HG03558 (cell line): Measurements from ENCODE around the gene MBNL2.

Experiments used
- ATAC-seq: cut with Tn5 transposase; IDR thresholded peaks from one replicate; pipeline ENCODE4 v1.9.1; 2021; ENCODE audit warnings: moderate number of reproducible peaks; ENCODE audit not compliant: unreplicated experiment; ENCODE audit errors: extremely low read depth

The MBNL2 gene

DNA sequence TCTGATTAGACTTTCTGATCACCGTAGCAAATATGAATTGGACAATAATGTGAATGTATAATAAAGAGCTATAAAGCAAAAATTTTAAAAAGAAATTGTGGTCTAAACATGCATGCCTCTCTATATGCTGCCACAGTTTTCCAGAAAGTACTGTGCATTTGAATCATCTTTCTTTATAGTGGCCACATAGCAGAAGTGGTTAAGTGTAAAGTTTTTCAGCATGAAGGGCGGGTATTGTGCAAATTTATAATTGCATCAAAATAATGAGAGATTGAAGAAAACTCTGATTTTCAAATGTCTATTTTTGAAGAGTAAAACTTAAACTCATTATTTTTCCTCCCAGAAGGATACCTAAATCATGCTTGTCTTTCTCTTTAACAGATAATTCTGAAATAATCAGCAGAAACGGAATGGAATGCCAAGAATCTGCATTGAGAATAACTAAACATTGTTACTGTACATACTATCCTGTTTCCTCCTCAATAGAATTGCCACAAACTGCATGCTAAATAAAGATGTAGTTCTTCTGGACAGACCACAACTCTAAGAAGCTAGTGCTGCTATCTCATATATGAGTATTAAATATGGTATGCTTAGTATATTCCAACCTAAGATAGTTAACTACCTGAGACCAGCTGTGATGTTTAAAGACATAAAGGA is 168.9 kb downstream of the MBNL2 start:
- no peak for ATAC-seq

- ATAC-seq = no peak
These were observed 169.9 kb downstream of the MBNL2 start for GRCh38 chr13:97392020-97392419.

DNA sequence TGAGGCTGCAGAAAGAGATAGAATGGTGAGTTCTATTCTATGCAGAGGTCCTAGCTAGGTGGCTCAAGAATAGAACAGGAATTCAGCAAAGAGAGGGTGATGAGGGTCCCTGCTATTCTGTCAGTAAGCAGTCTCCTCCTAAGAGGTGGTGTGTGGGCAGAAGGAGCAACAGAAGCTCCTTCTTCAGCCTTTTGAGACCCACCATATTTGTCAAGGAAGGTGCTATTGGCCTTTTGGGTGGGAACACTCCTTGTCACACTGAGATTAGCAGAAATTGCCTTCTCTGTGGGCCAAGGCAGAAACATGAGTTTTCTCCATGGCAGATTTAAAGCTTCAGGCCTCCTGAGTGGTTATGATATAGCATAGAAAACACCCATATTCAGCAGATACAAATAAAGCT is 172.4 kb downstream of the MBNL2 start:
- no peak for ATAC-seq

GRCh38 chr13:97395447-97396136 is 173.5 kb downstream of the MBNL2 start:
- ATAC-seq = no peak

DNA sequence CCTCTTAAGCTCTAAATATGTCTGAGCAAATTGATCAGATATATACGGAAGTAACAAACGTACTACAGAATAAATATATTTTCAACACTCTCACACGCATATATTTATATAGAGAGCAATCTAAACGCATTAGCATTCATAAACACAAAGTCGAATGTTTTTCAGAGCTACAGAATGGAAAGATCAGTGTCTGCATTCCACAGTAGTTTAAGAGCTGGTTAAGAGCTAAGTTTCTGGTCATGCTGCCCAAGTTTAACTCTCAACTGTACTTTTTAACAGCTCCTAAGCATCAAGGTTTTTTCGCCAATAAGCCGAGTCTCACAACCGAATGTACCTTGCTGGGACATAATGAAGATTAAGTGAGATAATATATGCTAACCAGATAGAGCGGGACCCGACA is 175.1 kb downstream of the MBNL2 start:
- no peak for ATAC-seq

DNA sequence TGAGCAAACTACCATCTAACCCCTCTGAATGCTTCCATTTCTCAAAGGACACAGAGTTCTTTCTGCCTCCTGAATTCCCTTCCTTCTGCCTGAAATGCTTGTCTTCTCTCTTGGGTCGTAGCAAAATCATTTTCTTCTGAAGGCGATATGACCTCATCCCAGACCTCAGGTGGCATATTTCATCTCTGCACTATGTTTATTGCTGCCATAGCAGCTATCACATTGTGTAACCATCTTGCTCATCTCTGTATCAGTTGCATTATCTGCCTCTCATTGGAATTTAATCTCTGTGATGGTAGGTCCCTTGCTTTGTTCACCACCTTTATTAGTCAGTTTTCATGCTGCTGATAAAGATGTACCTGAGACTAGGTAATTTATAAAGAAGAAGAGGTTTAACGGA is 179.3 kb downstream of the MBNL2 start:
- no peak for ATAC-seq

DNA sequence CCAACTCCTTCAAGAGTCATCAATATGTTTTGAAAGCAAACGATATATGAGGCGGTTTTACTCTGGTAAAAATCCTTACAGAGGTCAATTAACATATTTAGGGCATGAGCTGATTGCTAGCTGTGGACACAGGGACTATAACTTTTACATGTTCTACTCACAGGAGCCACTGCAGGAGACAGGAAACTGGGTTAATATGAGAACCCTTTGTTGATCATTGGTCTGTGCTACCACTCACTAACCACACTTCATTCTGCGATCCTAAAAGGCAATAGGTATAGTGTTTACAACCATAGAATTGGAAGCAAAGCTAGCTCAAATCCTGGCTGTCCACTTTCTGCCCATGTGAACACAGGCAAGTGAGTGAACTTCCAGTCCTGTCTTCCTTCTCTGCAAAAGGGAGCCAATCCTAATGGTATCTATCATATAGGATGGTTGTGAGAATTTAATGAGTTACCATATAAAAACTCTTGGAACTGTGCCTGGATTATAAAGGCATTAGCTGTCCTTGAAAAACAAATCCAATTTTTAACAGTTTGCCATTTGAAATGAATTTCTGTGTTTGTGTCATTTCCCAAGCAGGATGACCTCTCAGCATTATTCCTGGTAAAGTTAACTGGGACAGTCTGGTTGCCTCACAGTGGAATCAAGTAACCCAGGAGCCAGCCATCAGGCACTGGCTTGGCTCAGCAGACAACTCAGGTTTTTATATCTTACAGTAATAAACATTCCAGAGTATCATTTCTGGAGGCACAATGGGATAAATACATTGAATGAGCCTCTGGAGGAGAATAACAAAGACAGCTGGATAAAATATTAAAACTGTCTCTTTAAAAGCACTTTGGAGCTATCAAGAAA is 182.0 kb downstream of the MBNL2 start:
- no peak for ATAC-seq

- ATAC-seq = no peak
These were observed 185.4 kb downstream of the MBNL2 start for GRCh38 chr13:97407540-97407939.

GRCh38 chr13:97408938-97409337 is 186.8 kb downstream of the MBNL2 start:
- ATAC-seq = no peak

GRCh38 chr13:97411984-97412383 is 189.9 kb downstream of the MBNL2 start:
- no peak for ATAC-seq

- ATAC-seq = no peak
These were observed 191.6 kb downstream of the MBNL2 start for GRCh38 chr13:97413694-97414093.

DNA sequence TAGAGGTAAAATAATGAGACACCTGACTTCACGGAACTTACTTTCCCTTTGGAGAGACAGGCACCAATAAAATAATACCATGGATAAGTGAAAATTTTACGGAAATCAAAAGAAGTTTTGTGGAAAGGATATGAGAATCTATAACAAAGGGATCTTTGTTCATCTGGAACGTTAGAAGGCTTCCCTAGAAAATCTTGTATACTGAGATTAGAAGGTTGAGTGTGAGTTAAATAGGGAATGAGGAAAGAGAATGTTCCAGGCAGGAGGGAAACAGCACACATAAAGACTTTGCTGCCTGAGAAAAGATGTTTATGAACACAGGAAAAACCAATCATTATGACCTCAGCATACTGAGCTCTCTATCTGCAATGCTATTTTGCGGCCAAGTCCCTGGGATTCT is 192.3 kb downstream of the MBNL2 start:
- ATAC-seq = no peak

DNA sequence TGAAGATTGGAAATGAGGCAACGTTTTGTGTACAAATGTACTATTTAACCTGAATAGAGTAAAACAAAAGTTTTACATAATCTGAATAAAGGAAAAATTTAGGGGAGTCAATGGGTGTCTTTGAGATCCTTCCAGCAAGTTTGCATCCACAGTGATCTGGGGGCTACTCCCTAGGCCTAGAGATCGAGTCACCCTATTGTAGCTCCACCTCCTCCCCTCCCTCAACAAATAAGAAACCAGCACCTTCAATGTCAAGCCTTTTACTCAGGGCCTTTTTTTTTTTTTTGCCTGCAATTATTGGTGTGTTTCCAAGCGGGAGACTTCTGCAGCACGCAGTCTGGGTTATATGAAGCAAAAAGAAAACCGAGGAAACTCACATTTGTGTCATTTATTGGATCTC is 195.6 kb downstream of the MBNL2 start:
- no peak for ATAC-seq

DNA sequence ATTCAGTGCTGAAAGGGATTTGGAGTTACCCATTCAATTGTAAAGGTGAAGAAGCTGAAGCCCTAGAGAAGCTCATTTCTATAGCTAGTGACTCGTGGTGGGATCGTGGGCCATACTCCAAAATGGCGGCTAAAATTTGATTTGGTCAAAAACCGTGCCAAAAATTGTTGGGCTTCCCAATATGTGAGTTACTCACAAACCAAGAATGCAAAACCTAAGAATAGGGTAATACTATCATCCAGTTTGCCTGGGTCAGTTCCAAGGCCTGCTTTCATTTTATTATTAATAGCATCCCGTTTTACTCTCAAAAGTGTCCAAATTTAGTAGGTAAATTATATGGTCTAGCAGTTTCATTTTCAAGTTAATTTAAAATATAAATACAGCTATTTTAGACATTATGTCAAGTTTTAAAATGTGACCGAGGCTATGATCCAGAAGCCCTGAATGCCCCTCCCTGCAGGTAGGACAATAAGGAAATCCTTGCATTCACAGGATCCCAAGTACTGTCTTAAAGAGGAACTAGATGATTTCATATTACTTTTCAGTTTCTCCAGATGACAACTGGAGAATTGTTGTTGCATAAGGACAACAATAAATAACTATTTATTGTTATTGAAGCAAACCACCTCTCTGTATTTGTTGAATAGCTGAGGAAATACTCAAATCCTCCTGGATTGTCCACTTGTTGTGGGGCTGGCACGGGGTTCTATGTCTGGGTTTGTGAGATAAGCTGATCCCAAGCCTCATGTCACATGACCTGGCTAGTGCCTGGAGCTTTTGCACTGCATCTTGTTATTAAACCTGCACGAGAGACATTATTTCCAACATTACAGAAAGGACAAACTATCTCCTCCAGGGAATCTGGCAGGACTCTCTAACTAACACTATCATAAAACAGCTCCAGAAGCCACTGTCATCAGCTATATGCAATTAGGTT is 200.3 kb downstream of the MBNL2 start:
- no peak for ATAC-seq

GRCh38 chr13:97423300-97424045 is 201.3 kb downstream of the MBNL2 start:
- ATAC-seq = no peak

DNA sequence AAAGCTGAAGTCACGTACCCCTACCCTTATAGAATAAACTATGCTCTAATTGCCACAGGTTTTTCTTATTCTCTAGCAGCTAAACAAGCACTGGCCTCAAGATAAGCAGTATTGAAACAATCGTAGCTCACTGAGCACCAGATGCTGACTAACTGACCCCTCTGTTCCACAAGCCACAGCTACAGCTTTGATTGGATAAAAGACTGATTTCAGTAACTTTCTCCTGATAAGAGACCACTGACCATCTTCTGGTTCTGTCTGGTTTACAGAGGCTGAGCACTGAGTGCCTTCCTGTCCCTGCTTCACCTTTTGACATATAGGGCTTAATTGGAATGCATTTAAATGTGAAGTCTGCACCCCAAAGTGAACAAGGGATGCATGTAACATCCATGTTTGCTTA is 203.5 kb downstream of the MBNL2 start:
- no peak for ATAC-seq

GRCh38 chr13:97426695-97427094 is 204.6 kb downstream of the MBNL2 start:
- ATAC-seq = no peak

DNA sequence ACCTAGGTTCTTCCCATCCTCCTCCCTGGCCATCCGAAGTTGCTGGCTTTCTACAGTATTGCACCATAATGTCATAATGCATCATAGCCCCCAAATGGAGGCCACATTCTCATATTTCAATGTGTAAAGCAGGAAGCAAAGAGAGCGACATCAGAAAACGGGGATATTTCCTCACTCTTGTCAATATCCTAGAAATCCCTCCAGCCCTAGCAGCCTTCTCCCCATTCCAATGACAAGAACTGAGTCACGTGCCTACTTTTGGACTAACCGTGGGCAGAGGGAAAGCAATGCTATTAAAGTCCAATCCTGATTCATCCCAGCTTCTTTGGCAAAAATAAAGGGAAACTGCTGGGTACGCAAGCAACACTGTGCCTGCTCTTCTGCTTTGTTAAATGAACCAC is 207.5 kb downstream of the MBNL2 start:
- no peak for ATAC-seq

GRCh38 chr13:97430296-97430695 is 208.2 kb downstream of the MBNL2 start:
- no peak for ATAC-seq
